NCI-H510A (cell line): ENCODE measurements around the gene NCOA3.
"Not testable (repeated sequence)": the region's sequence is repeated elsewhere in the genome, so short reads cannot be mapped to it uniquely, and the experiment has no call there.

Source experiments
- DNase-seq: peaks from one replicate; lab custom pipeline; 2025; lab: John Stamatoyannopoulos, UW

Gene NCOA3

GRCh38 chr20:47566269-47566668 is 64.6 kb downstream of the NCOA3 start:
- DNase-seq: no peak

DNA sequence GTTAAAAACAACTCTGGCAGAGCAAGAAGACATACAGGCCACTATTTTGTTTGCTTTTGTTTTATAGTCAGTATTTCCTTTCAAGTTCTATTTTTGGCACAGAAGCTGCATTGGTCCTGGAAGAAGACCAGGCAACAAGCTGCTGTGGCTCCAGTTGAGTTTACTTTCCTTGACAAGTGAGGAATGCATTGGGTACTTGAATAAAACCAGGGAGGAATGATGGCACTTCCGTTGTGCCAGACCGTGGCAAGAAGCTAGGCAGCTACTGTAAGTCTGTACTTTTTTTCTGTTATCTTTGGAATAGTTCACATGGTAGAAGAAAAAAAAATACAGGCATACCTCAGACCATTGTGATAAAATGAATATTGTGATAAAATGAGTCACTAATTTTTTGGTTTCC is 66.3 kb downstream of the NCOA3 start:
- peak; percentile 71 for DNase-seq

GRCh38 chr20:47568837-47569410 is 67.2 kb downstream of the NCOA3 start:
- DNase-seq: no peak

GRCh38 chr20:47571426-47571825 is 69.7 kb downstream of the NCOA3 start:
- no peak for DNase-seq

DNA sequence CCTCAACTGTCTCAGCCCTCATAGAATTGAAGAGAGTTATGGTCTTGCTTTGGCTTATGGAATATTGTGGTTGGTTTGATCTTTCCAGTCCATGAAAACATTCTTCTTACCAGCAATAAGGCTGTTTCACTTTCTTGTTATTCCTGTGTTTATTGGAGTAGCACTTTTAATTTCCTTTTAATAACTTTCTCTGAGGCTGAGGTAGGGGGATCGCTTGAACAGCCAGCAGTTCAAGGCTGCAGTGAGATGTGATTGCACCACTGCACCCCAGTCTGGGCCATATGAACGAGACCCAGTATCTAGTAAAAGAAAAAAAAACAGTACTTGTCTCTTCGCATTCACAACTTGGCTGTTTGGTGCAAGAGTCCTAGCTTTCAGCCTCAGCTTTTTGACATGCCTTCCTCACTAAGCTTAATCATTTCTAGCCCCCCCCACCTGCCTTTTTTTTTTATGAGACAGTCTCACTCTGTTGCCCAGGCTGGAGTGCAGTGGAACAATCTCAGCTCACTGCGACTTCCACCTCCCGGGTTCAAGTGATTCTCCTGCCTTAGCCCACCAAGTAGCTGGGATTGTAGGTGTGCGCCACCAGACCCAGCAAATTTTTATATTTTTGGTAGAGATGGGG is 70.5 kb downstream of the NCOA3 start:
- no peak for DNase-seq

- no peak for DNase-seq
Observed at GRCh38 chr20:47573559-47573958, 71.9 kb downstream of the NCOA3 start.

DNA sequence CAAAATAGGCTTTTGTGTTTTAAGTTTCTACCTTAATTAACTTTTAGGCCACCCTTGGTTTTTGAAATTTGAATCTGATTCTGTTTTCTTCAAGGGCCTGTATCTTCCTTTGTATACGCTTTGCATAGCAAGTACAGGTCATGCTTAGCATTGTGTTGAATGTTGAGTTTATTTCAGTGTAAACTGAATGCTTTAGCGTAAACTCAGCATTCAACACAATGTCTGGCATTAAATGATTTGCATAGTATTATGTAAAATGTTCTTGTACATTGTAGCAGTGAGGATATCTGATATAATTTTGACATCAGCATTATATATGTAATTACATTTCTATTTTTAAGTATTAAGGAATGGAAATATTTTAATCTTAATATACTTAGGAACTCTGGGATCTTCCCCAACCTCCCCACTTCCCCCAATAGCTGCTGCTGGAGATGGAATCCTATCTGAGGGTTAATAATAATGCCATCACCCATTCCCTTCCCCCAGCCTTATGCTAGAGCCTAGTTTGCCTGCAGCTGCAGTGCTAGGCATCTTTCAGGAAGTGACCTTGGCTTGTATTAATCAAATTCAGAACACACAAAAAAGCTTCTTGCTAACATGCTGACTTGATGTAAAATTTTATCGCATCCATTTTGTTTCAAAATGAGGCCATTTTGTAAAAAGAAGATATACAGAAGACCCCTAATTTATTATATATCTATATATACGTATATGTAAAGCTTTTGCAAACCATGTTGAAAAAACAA is 73.1 kb downstream of the NCOA3 start:
- peak; percentile 54 for DNase-seq

- peak; percentile 64 for DNase-seq
Observed at GRCh38 chr20:47576516-47577033, 74.9 kb downstream of the NCOA3 start.

GRCh38 chr20:47577314-47577713 is 75.6 kb downstream of the NCOA3 start:
- DNase-seq: no peak

GRCh38 chr20:47578543-47578942 is 76.9 kb downstream of the NCOA3 start:
- no peak for DNase-seq

DNA sequence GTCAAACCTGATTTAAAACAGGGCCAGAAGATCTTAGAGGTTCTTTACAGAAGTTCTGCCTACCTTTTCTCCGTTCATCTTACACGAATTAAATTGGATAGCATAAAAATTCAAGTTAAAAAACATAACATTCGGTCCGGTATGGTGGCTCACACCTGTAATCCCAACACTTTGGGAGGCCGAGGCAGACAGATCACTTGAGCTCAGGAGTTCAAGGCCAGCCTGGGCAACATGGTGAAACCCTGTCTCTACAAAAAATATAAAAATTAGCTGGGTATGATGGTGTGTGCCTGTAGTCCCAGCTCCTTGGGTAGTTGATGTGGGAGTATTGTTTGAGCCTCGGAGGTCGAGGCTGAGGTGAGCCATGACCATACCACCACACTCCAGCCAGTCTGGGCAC is 79.0 kb downstream of the NCOA3 start:
- DNase-seq: not testable (repeated sequence)

- DNase-seq: no peak
Observed at GRCh38 chr20:47581090-47581489, 79.4 kb downstream of the NCOA3 start.

- no peak for DNase-seq
Observed at GRCh38 chr20:47583551-47583950, 81.9 kb downstream of the NCOA3 start.

DNA sequence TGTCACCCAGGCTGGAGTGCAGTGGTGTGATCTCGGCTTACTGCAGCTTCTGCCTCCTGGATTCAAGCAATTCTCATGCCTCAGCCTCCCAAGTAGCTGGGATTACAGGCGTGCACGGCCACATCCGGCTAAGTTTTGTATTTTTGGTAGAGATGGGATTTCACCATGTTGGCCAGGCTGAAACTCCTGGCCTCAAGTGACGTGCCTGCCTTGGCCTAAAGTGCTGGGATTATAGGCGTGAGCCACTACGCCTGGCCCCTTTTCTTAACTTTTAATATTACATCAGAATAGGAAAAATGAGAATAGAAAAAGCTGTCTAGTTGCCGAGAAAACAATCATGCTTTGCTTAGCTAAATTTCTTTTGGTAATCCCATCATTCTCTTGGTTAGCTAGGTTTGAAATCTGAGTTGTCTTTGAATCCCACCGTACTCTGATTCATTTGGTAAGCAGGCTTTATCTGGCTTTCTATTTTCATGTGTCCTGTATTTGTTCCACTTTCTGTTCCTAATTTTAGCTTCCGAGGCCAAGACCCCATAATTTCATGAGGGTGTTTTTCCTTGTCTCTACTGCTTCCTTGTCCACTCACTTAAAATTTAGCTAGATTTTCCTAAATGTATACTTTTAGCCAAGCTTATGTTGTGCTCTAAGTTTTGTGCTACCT is 83.5 kb downstream of the NCOA3 start:
- DNase-seq: no peak

- no peak for DNase-seq
Observed at GRCh38 chr20:47586649-47587294, 85.1 kb downstream of the NCOA3 start.

DNA sequence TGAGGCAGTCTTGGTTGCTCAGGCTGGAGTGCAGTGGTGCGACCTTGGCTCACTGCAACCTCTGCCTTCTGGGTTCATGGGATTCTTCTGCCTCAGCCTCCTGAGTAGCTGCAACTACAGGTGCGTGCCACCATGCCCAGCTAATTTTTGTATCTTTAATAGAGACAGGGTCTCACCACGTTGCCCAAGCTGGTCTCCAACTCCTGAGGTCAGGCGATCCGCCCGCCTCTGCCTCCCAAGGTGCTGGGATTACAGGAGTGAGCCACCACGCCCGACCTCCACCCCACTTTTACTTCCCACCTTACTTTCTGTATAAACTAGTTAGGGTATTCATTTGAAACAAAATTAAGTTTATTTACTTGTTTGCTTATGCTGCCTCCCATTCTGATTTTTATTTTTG is 86.5 kb downstream of the NCOA3 start:
- no peak for DNase-seq

DNA sequence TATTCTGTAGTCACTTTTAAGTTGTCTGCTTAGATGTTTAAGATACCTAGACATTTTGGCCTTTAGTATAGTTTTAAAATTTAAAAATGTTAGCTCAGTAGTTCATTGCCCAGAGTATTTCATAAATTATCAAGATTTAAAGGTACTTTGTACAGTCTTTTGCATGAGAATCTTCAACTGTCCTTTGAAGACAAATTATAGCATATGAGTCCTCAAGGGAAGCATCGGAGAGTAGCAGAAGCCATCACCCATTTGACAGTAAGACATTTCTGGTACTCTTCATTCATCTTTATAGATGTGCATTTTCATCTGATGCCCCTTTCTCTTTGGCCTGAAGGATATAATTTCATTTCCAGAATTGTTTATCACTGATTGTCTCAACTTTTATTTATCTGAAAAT is 89.5 kb downstream of the NCOA3 start:
- no peak for DNase-seq

DNA sequence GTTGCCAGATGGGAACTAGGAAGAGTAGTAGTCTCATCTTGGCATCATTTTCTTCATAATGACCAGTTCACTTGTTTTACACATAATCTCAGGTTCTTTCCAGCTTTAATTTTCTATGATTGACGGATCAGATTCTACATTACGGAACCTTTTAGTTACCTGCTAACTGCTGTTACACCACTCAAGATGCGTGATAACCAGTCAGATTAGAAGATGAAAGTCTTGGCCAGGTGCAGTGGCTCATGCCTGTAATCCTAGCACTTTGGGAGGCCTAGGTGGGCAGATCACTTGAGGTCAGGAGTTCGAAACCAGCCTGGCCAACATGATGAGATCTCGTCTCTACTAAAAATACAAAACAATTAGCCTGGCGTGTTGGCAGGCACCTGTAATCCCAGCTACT is 92.5 kb downstream of the NCOA3 start:
- DNase-seq: no peak

DNA sequence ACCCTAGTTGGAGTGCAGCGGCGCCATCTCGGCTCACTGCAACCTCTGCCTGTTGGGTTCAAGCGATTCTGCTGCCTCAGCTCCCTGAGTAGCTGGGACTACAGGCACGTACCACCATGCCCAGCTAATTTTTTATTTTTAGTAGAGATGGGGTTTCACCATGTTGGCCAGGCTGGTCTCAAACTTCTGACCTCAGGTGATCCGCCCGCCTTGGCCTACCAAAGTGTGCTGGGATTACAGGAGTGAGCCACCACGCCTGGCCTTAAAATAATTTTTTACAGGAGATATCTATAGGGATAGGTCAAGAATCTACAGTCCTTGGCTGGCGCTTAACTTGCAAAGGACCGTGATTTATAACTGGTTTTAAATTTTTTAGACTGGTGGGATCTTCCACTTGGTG is 93.5 kb downstream of the NCOA3 start:
- not testable (repeated sequence) for DNase-seq

GRCh38 chr20:47596003-47596571 is 94.4 kb downstream of the NCOA3 start:
- DNase-seq: no peak

DNA sequence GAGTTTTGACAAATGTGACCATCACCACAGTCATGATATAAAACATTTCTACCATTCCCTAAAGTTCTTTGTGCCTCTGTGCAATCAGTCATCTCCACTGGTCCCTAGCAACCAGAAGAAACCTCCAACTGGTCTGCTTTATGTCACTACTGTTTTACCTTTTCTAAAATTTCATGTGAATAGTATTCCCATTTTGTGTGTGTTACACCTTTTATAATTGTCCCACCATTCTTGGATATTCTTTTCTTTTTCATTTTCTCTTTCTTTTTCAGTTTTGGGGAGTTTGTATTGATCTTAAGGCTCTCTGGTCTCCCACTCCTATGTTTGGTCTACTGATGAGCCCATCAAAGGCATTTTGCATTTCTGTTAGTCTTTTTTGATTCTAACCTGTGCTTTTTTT is 95.4 kb downstream of the NCOA3 start:
- DNase-seq: no peak
